ENCODE data around the gene KCNH1.

DNA sequence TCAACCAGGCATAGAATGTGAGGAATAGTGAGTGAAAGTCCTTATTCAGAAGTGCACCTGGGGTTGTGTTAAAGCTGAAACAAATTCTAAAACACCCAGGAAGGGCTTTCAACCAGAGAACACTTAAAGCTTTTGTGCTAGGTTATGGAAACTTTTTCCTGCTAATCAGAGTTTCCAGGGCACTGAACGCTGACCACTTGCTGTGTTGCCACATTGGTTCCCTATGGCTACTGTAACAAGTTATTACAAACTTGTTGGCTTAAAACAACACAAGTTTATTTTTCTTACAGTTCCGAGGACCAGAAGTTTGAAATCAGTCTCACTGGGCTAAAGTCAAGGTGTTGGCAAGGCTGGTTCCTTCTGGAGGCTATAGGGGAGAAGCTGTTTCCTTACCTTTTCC, 504.7 kb downstream of the KCNH1 start:
- TF ChIP-seq, protein P1, sequence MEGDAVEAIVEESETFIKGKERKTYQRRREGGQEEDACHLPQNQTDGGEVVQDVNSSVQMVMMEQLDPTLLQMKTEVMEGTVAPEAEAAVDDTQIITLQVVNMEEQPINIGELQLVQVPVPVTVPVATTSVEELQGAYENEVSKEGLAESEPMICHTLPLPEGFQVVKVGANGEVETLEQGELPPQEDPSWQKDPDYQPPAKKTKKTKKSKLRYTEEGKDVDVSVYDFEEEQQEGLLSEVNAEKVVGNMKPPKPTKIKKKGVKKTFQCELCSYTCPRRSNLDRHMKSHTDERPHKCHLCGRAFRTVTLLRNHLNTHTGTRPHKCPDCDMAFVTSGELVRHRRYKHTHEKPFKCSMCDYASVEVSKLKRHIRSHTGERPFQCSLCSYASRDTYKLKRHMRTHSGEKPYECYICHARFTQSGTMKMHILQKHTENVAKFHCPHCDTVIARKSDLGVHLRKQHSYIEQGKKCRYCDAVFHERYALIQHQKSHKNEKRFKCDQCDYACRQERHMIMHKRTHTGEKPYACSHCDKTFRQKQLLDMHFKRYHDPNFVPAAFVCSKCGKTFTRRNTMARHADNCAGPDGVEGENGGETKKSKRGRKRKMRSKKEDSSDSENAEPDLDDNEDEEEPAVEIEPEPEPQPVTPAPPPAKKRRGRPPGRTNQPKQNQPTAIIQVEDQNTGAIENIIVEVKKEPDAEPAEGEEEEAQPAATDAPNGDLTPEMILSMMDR (IDR thresholded peaks at IDR 0.05): no peak
- TF ChIP-seq POLR2A (IDR thresholded peaks at IDR 0.05): no peak

Data from lower leg skin (tissue), 3 donors.